K562 (cell line): ENCODE results near the gene GRIK2. TPM values are rescaled to one million over a fixed set of nuclear protein-coding genes. Genes with fewer than 3 reads are reported as not detected.

Experiments used
- ATAC-seq: fragments of 200-7000 bp; cut with Tn5 transposase; 3 replicates; pipeline ENCODE4 v1.9.1; 2020; ENCODE audit warnings: moderate library complexity
- BruUV-seq: library from RNA; stranded (reverse); fragments of 400-500 nt; replicated peaks from 2 replicates; lab custom pipeline; 2021; lab: Mats Ljungman, UMichigan
- CTCF ChIA-PET: fragments of 300-600 bp; formaldehyde crosslinking; extraction: SDS; loops from one replicate; lab custom pipeline; 2021; ENCODE audit warnings: low intra/inter-chr PET ratio; lab: Yijun Ruan, JAX
- POLR2A ChIA-PET: fragments of 300-600, 350-650 bp; sonication (Branson Sonifier 250); formaldehyde crosslinking; extraction: SDS; loops from one replicate; lab custom pipeline; 2021; ENCODE audit warnings: antibody characterized with exemption, inconsistent platforms; lab: Yijun Ruan, JAX
- DNase-seq, 4 experiments: peaks; one replicate each; pipeline versions ENCODE4 v3.0.0 to v3.0.0-alpha.2; 2011 to 2018; ENCODE audit warnings: low spot score in 3 of 4, mixed read lengths in 3 of 4; ENCODE audit errors: extremely low read depth in 1 of 4
- FAIRE-seq: peaks from 2 replicates; lab custom pipeline; 2011; peaks lifted over from hg19 to GRCh38; lab: Jason Lieb, UNC
- H2AFZ ChIP-seq: 2 replicates; pipeline ENCODE4 v1.6.0; 2011; ENCODE audit warnings: low read depth, low read length, control low read depth, inconsistent platforms
- H3K27ac ChIP-seq: fragments of 200-600 bp; 3 replicates; pipeline ENCODE4 v1.8.0; 2011; ENCODE audit warnings: low read depth, mild to moderate bottlenecking, control low read depth, inconsistent platforms, low read length, moderate library complexity, mixed read lengths; ENCODE audit errors: extremely low read depth
- H3K27me3 ChIP-seq, 2 experiments: fragments of 300-600 bp in 1 of 2; 2 replicates in 1 of 2; 3 replicates in 1 of 2; pipeline versions ENCODE4 v1.6.0 to v1.8.0; 2011; ENCODE audit warnings: inconsistent platforms in 2 of 2, low read length in 2 of 2, mild to moderate bottlenecking in 1 of 2, mixed read lengths in 1 of 2, moderate library complexity in 1 of 2; ENCODE audit not compliant: control insufficient read depth in 2 of 2, insufficient read depth in 2 of 2
- H3K36me3 ChIP-seq: fragments of 300-600 bp; 3 replicates; pipeline ENCODE4 v1.8.0; 2011; ENCODE audit warnings: mild to moderate bottlenecking, low read length, inconsistent platforms; ENCODE audit not compliant: control insufficient read depth, insufficient read depth
- H3K4me1 ChIP-seq, 2 experiments: fragments of 200-600 bp in 1 of 2; replicated peaks in 1 of 2; 2 replicates in 1 of 2; 3 replicates in 1 of 2; pipeline versions ENCODE4 v1.5.1 to v1.8.0; 2011; ENCODE audit warnings: inconsistent platforms in 2 of 2, low read length in 2 of 2, mild to moderate bottlenecking in 1 of 2, mixed read lengths in 1 of 2, moderate library complexity in 1 of 2; ENCODE audit not compliant: control insufficient read depth in 2 of 2, insufficient read depth in 2 of 2
- H3K4me2 ChIP-seq: 2 replicates; pipeline ENCODE4 v1.6.1; 2011; ENCODE audit warnings: low read length, control low read depth, inconsistent platforms, mixed read lengths; ENCODE audit not compliant: insufficient read depth
- H3K4me3 ChIP-seq: fragments of 200-600 bp; sonication (generic), shearing (Covaris generic); 2 replicates; pipeline ENCODE4 v1.5.1; 2016; ENCODE audit warnings: control low read depth, inconsistent platforms
- H3K79me2 ChIP-seq: fragments of 200-600 bp; 3 replicates; pipeline ENCODE4 v1.8.0; 2011; ENCODE audit warnings: low read length, inconsistent platforms; ENCODE audit not compliant: control insufficient read depth, insufficient read depth
- H3K9ac ChIP-seq, 2 experiments: 2 replicates each; pipeline versions ENCODE4 v1.6.0 to v1.6.1; 2011; ENCODE audit warnings: low read depth in 2 of 2, low read length in 2 of 2, control low read depth in 1 of 2, inconsistent platforms in 1 of 2, mild to moderate bottlenecking in 1 of 2, mixed read lengths in 1 of 2; ENCODE audit not compliant: insufficient read depth in 1 of 2
- H3K9me1 ChIP-seq: one replicate; pipeline ENCODE4 v1.6.0; 2011; ENCODE audit warnings: inconsistent platforms, mild to moderate bottlenecking, low read length, moderate library complexity; ENCODE audit not compliant: control insufficient read depth, insufficient read depth
- H3K9me3 ChIP-seq: replicated peaks from 2 replicates; pipeline ENCODE4 v1.5.1; 2011; ENCODE audit warnings: low read depth, low read length, inconsistent platforms; ENCODE audit not compliant: control insufficient read depth, insufficient read depth
- H4K20me1 ChIP-seq: replicated peaks from 2 replicates; pipeline ENCODE4 v1.6.1; 2011; ENCODE audit warnings: low read length, inconsistent platforms, mixed read lengths; ENCODE audit not compliant: control insufficient read depth, insufficient read depth
- CLOCK ChIP-seq: fragments of 250-450 bp; sonication (Bioruptor Pico); IDR thresholded peaks from 2 replicates; pipeline ENCODE4 v1.4.0; 2020; ENCODE audit warnings: mild to moderate bottlenecking, moderate library complexity, borderline replicate concordance
- DPF2 ChIP-seq: fragments of 450-650 bp; IDR thresholded peaks from 2 replicates; pipeline ENCODE4 v1.6.1; 2016
- HDAC1 ChIP-seq, 2 experiments: fragments of 450-650 bp; IDR thresholded peaks; 2 replicates each; pipeline ENCODE4 v1.6.1; 2016 to 2017; ENCODE audit warnings: inconsistent platforms in 1 of 2, mild to moderate bottlenecking in 1 of 2, moderate library complexity in 1 of 2
- HDAC3 ChIP-seq: fragments of 450-650 bp; IDR thresholded peaks from 2 replicates; pipeline ENCODE4 v1.6.1; 2018; ENCODE audit warnings: borderline replicate concordance, mild to moderate bottlenecking, moderate library complexity; ENCODE audit not compliant: partially characterized antibody
- HDAC6 ChIP-seq: IDR thresholded peaks from 2 replicates; pipeline ENCODE4 v1.6.1; 2012; ENCODE audit warnings: low read depth, mild to moderate bottlenecking, control low read depth, inconsistent platforms, low read length, moderate library complexity
- HIVEP1 ChIP-seq: fragments of 250-450 bp; sonication (Bioruptor Pico); IDR thresholded peaks from 2 replicates; pipeline ENCODE4 v1.4.0; 2020; ENCODE audit warnings: mild to moderate bottlenecking
- HMG20B ChIP-seq: fragments of 250-450 bp; sonication (Bioruptor Pico); IDR thresholded peaks from 2 replicates; pipeline ENCODE4 v1.5.0; 2021; ENCODE audit warnings: mild to moderate bottlenecking
- HOXB6 ChIP-seq: fragments of 250-450 bp; sonication (Bioruptor Pico); IDR thresholded peaks from 2 replicates; pipeline ENCODE4 v1.5.1; 2022; ENCODE audit warnings: mild to moderate bottlenecking, borderline replicate concordance
- KDM2B ChIP-seq: fragments of 250-450 bp; sonication (Bioruptor Pico); IDR thresholded peaks from 2 replicates; pipeline ENCODE4 v1.8.0; 2021; ENCODE audit warnings: mild to moderate bottlenecking, moderate library complexity
- NR2F6 ChIP-seq: fragments of 450-650 bp; formaldehyde crosslinking; IDR thresholded peaks from 2 replicates; pipeline ENCODE4 v1.4.0; 2020; ENCODE audit warnings: mild to moderate bottlenecking
- SNAPC5 ChIP-seq: fragments of 250-450 bp; sonication (Bioruptor Pico); IDR thresholded peaks from 2 replicates; pipeline ENCODE4 v1.8.0; 2021; ENCODE audit warnings: moderate library complexity, mild to moderate bottlenecking, inconsistent platforms
- SRSF7 ChIP-seq: fragments of 200-400 bp; formaldehyde crosslinking; optimal IDR thresholded peaks from 2 replicates; pipeline ENCODE3; 2017; ENCODE audit warnings: mild to moderate bottlenecking, low read depth, low read length
- TEAD2 ChIP-seq: fragments of 450-650 bp; IDR thresholded peaks from 2 replicates; pipeline ENCODE4 v1.6.1; 2016; ENCODE audit warnings: missing genetic modification characterization, control low read depth, missing compliant biosample characterization
- USF2 ChIP-seq: sonication (generic); formaldehyde crosslinking; IDR thresholded peaks from 2 replicates; pipeline ENCODE4 v1.5.0; 2020; ENCODE audit warnings: missing genetic modification reagents
- ZBED1 ChIP-seq: IDR thresholded peaks from 2 replicates; pipeline ENCODE4 v1.6.1; 2014
- ZNF408 ChIP-seq: fragments of 250-450 bp; sonication (Bioruptor Pico); IDR thresholded peaks from 2 replicates; pipeline ENCODE4 v1.4.0; 2020; ENCODE audit warnings: low read depth, mild to moderate bottlenecking, moderate library complexity
- ZNF583 ChIP-seq: fragments of 250-450 bp; sonication (Bioruptor Pico); IDR thresholded peaks from 2 replicates; pipeline ENCODE4 v1.4.0; 2020
- WGBS: fragments of 100-300 bp; shearing (Covaris generic); methylation state at CpG from one replicate; pipeline ENCODE4 v1.1.6; 2016; ENCODE audit warnings: low coverage, mixed read lengths; ENCODE audit not compliant: insufficient coverage; ENCODE audit errors: missing lambda C conversion rate; 5-methylcytosine and 5-hydroxymethylcytosine counted together
- in situ Hi-C: fragments of 300-500 bp; cut with MboI; formaldehyde crosslinking; loops from 4 replicates; pipeline ENCODE4 v1.15.0; 2018; ENCODE audit warnings: inconsistent platforms, mixed read lengths
- intact Hi-C: fragments of 100-400 bp; cut with micrococcal nuclease; formaldehyde crosslinking; loops from 2 replicates; pipeline ENCODE4 v1.14.2; 2022
- polyA plus RNA-seq, 8 experiments: library from polyadenylated mRNA; depleted of rRNA in 4 of 8; stranded (reverse) in 5 of 8; unstranded in 3 of 8; fragments of >200 nt; fragmentation: Nextera tagmentation in 2 of 8; fragmentation: Illumina TruSeq in 1 of 8; extraction: Ambion mirVana in 2 of 8; extraction: Trizol in 1 of 8; gene quantifications; 2 replicates each; pipeline versions ENCODE4 v1.2.1 to v1.2.3, GENCODE V29; 2011 to 2014; ENCODE audit warnings: inconsistent platforms in 1 of 8, missing spikeins in 1 of 8
- total RNA-seq, 7 experiments: library from RNA; depleted of rRNA in 6 of 7; stranded (reverse); fragments of >200 nt in 6 of 7; fragmentation: Illumina TruSeq in 2 of 7; extraction: Trizol in 2 of 7; gene quantifications; 2 replicates each; pipeline versions ENCODE4 v1.2.1 to v1.2.3, GENCODE V29; 2011 to 2021; ENCODE audit warnings: low replicate concordance in 1 of 7

GRIK2 gene
- total and polyA plus RNA-seq, 9 of the 15 experiments (the other 6 are each of a cell fraction or from before 2014, with no cell fraction given), result not detected

DNA sequence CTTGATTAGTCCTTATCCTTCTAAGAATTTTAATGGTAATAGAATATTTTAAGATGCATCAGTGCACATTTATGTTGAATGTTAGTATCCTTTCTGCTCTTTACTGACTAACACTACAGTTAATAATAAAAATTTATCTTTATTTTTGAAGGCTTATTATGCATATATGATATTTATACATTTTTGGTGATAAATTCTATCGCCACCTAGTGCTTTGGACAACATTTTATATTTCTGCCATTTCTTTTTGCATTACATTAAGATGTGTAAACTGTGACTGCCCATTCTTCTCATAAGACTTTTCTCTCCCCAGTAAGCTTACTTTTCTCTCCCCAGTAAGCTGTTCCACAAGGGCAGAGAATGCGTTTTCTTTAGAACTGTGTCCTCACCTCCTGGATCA lies 252.3 kb downstream of the GRIK2 start:
- no peak overlapping the region for H2AFZ ChIP-seq
- ChIA-PET POLR2A (no interaction called here), CTCF (no interaction called here)
- no peak overlapping the region for H3K9ac ChIP-seq
- no peak for TF ChIP-seq SNAPC5
- no peak for TF ChIP-seq HMG20B
- TF ChIP-seq NR2F6 (CRISPR knock-in tag), result no peak
- TF ChIP-seq ZNF408, result no peak
- TF ChIP-seq CLOCK (CRISPR knock-in tag), result no peak
- TF ChIP-seq HDAC6, result no peak
- TF ChIP-seq KDM2B (CRISPR knock-in tag), result no peak
- TF ChIP-seq SRSF7, result no peak
- TF ChIP-seq TEAD2, result no peak
- no peak for TF ChIP-seq DPF2
- no peak for TF ChIP-seq ZNF583 (CRISPR knock-in tag)
- TF ChIP-seq ZBED1, result no peak
- no peak for TF ChIP-seq HDAC1 (IDR thresholded peaks at IDR 0.05)
- TF ChIP-seq HDAC3, result no peak
- no peak for TF ChIP-seq USF2
- no peak for TF ChIP-seq HIVEP1 (CRISPR knock-in tag)
- TF ChIP-seq HOXB6 (CRISPR knock-in tag), result no peak
- in situ Hi-C loops (no loop called here), intact Hi-C loops (no loop called here)
- no TSS peak for BruUV-seq
- no peak overlapping the region for H3K4me3 ChIP-seq
- H4K20me1 ChIP-seq, result no peaks in the 10 kb centered on the region
- DNase-seq (no peak), FAIRE-seq (no peak), ATAC-seq (no peak)
- no peaks in the 10 kb centered on the region for H3K4me1 ChIP-seq
- no peak overlapping the region for H3K4me2 ChIP-seq
- no peaks in the 10 kb centered on the region for H3K9me3 ChIP-seq
- no peaks in the 10 kb centered on the region for H3K79me2 ChIP-seq
- H3K36me3 ChIP-seq, result no peaks in the 10 kb centered on the region
- H3K27me3 ChIP-seq, result no peaks in the 10 kb centered on the region
- no peak overlapping the region for H3K27ac ChIP-seq
- 0% methylated on average over 2 of the region's 2 CpGs for WGBS
- no peaks in the 10 kb centered on the region for H3K9me1 ChIP-seq
